BLaER1 treated with 17β-estradiol and CSF1 and Interleukin-3, amounts not matched to agents 10 nM and 100 nM (cell line): ENCODE measurements around the gene E2F7.
"Not testable (repeated sequence)": the region's sequence is repeated elsewhere in the genome, so short reads cannot be mapped to it uniquely, and the experiment has no call there.

Source experiments
- H3K27ac ChIP-seq, 11 experiments: shearing (Covaris generic); formaldehyde crosslinking; 2 replicates each; pipeline ENCODE4 v1.8.1; 2022
- H3K27me3 ChIP-seq, 11 experiments: shearing (Covaris generic); formaldehyde crosslinking; 2 replicates each; pipeline ENCODE4 v1.8.1; 2022
- H3K36me3 ChIP-seq, 11 experiments: shearing (Covaris generic); formaldehyde crosslinking; 2 replicates each; pipeline ENCODE4 v1.8.1; 2022
- H3K4me1 ChIP-seq, 10 experiments: shearing (Covaris generic); formaldehyde crosslinking; 2 replicates each; pipeline ENCODE4 v1.8.1; 2022
- H3K4me2 ChIP-seq, 11 experiments: shearing (Covaris generic); formaldehyde crosslinking; 2 replicates each; pipeline ENCODE4 v1.8.1; 2022
- H3K4me3 ChIP-seq, 10 experiments: shearing (Covaris generic); formaldehyde crosslinking; 2 replicates each; pipeline ENCODE4 v1.8.1; 2022
- H3K9ac ChIP-seq, 11 experiments: shearing (Covaris generic); formaldehyde crosslinking; 2 replicates each; pipeline ENCODE4 v1.8.1; 2022
- H3K9me3 ChIP-seq, 11 experiments: shearing (Covaris generic); formaldehyde crosslinking; replicated peaks in 1 of 11; 2 replicates each; pipeline ENCODE4 v1.8.1; 2022
- H4K20me1 ChIP-seq, 11 experiments: shearing (Covaris generic); formaldehyde crosslinking; 2 replicates each; pipeline ENCODE4 v1.8.1; 2022
- Cebpa-rat ChIP-seq, 11 experiments: shearing (Covaris generic); IDR thresholded peaks; 2 replicates each; pipeline ENCODE4 v1.8.1; 2022

The E2F7 gene

GRCh38 chr12:77099799-77100198 lies 34.4 kb upstream of the E2F7 start:
- Histone ChIP-seq H3K4me3 (no peak overlapping the region), H4K20me1 (no peaks in the 10 kb centered on the region), H3K36me3 (no peaks in the 10 kb centered on the region), H3K27me3 (no peaks in the 10 kb centered on the region), H3K27ac (no peak overlapping the region), H3K9ac (no peak overlapping the region), H3K4me2 (no peak overlapping the region), H3K4me1 (no peaks in the 10 kb centered on the region), H3K9me3 (peaks cover 0 to 18% (median 8%) of the 10 kb centered on the region in 11 experiments; a peak in 12 of 22 replicates)
- no peak for TF ChIP-seq Cebpa-rat (IDR thresholded peaks at IDR 0.05)

DNA sequence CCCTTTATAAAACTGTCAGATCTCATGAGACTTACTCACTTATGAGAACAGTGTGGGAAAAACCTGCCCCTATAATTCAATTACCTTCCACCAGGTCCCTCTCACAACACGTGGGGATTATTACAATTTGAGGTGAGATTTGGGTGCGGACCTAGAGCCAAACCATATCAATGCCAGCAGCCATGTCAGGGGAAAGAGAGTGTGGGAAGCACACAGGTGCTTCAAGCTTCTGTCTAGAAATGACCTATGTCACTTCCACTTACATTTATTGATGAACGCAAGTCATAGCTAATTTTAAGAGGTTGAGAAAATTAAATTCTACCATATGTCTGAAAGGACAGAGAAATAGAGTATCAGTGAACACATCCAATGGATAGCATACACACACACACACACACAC lies 32.5 kb upstream of the E2F7 start:
- Histone ChIP-seq H3K36me3 (no peaks in the 10 kb centered on the region), H3K9ac (no peak overlapping the region), H4K20me1 (no peaks in the 10 kb centered on the region), H3K4me1 (peaks cover 0 to under 1% (median 0%) of the 10 kb centered on the region in 10 experiments; a peak in 1 of 20 replicates), H3K4me2 (no peak overlapping the region), H3K27me3 (no peaks in the 10 kb centered on the region), H3K27ac (no peak overlapping the region), H3K4me3 (no peak overlapping the region), H3K9me3 (peaks cover 0 to 18% (median 8%) of the 10 kb centered on the region in 11 experiments; a peak in 12 of 22 replicates)
- no peak for TF ChIP-seq Cebpa-rat (IDR thresholded peaks at IDR 0.05)

- H3K4me1 ChIP-seq, H3K9ac ChIP-seq, H3K27me3 ChIP-seq, H3K36me3 ChIP-seq, H3K4me3 ChIP-seq, H4K20me1 ChIP-seq, H3K27ac ChIP-seq: not testable (repeated sequence)
- Histone ChIP-seq H3K9me3 (peaks cover 0 to 18% (median 12%) of the 10 kb centered on the region in 11 experiments; a peak in 12 of 22 replicates), H3K4me2 (peak overlapping the region in 2 of 11 experiments; percentile 4 to 21; a peak in 3 of 22 replicates)
Measured at GRCh38 chr12:77092227-77092626, 26.9 kb upstream of the E2F7 start.

- no peak overlapping the region for H3K4me3 ChIP-seq
- H3K9me3 ChIP-seq: peaks cover 0 to 5% (median 0%) of the 10 kb centered on the region in 11 experiments; a peak in 3 of 22 replicates
- TF ChIP-seq Cebpa-rat (IDR thresholded peaks at IDR 0.05): no peak
- H3K9ac ChIP-seq: no peak overlapping the region
- no peak overlapping the region for H3K4me2 ChIP-seq
- peaks cover 0 to 10% (median 0%) of the 10 kb centered on the region in 10 experiments; a peak in 3 of 20 replicates for H3K4me1 ChIP-seq
- no peaks in the 10 kb centered on the region for H4K20me1 ChIP-seq
- H3K27ac ChIP-seq: no peak overlapping the region
- H3K36me3 ChIP-seq: no peaks in the 10 kb centered on the region
- H3K27me3 ChIP-seq: no peaks in the 10 kb centered on the region
Measured at GRCh38 chr12:77089686-77090220, 24.4 kb upstream of the E2F7 start.

- Histone ChIP-seq H3K9ac (no peak overlapping the region), H3K27me3 (no peaks in the 10 kb centered on the region), H3K27ac (no peak overlapping the region), H3K4me3 (no peak overlapping the region), H3K36me3 (no peaks in the 10 kb centered on the region), H4K20me1 (no peaks in the 10 kb centered on the region), H3K9me3 (peaks cover 0 to 5% (median 0%) of the 10 kb centered on the region in 11 experiments; a peak in 3 of 22 replicates), H3K4me2 (no peak overlapping the region), H3K4me1 (peaks cover 0 to 6% (median 0%) of the 10 kb centered on the region in 10 experiments; a peak in 3 of 20 replicates)
- TF ChIP-seq Cebpa-rat (IDR thresholded peaks at IDR 0.05): no peak
Measured at GRCh38 chr12:77087427-77087826, 22.1 kb upstream of the E2F7 start.

- Histone ChIP-seq H3K4me1 (no peaks in the 10 kb centered on the region), H3K4me2 (no peak overlapping the region), H4K20me1 (no peaks in the 10 kb centered on the region), H3K9me3 (peaks cover 0 to 10% (median 0%) of the 10 kb centered on the region in 11 experiments; a peak in 3 of 22 replicates), H3K9ac (no peak overlapping the region), H3K27ac (no peak overlapping the region), H3K36me3 (no peaks in the 10 kb centered on the region), H3K4me3 (no peak overlapping the region), H3K27me3 (no peaks in the 10 kb centered on the region)
- no peak for TF ChIP-seq Cebpa-rat (IDR thresholded peaks at IDR 0.05)
Measured at GRCh38 chr12:77082021-77082420, 16.7 kb upstream of the E2F7 start.

DNA sequence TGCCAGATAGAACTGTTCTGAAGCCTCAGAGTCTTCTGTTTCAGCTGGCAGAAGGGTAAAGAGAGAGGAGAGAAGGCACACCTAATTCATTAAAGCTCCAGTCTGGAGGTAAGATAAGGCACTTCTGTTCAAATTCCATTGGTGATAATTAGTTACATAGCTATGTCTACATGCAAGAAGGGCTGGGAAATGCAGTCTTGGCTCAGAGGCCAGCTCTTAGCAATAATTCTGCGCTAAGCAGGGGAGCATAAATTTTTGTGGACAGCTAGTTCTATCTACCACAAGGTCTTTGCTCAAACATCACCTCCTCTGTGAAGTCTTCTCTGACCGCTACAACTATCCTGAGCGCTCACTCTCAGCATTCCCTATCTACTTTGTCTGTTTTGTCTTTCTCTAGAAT lies 14.3 kb upstream of the E2F7 start:
- H3K4me3 ChIP-seq: no peak overlapping the region
- H3K36me3 ChIP-seq: no peaks in the 10 kb centered on the region
- no peaks in the 10 kb centered on the region for H4K20me1 ChIP-seq
- H3K4me1 ChIP-seq: no peaks in the 10 kb centered on the region
- no peak overlapping the region for H3K9ac ChIP-seq
- peaks cover 0 to 10% (median 0%) of the 10 kb centered on the region in 11 experiments; a peak in 3 of 22 replicates for H3K9me3 ChIP-seq
- TF ChIP-seq Cebpa-rat (IDR thresholded peaks at IDR 0.05): no peak
- no peak overlapping the region for H3K27ac ChIP-seq
- no peaks in the 10 kb centered on the region for H3K27me3 ChIP-seq
- H3K4me2 ChIP-seq: no peak overlapping the region

GRCh38 chr12:77078231-77078630 lies 12.9 kb upstream of the E2F7 start:
- H3K4me1 ChIP-seq: no peaks in the 10 kb centered on the region
- no peaks in the 10 kb centered on the region for H4K20me1 ChIP-seq
- H3K36me3 ChIP-seq: no peaks in the 10 kb centered on the region
- TF ChIP-seq Cebpa-rat (IDR thresholded peaks at IDR 0.05): no peak
- no peak overlapping the region for H3K27ac ChIP-seq
- peaks cover 8 to 17% (median 9%) of the 10 kb centered on the region in 11 experiments; a peak in 20 of 22 replicates for H3K9me3 ChIP-seq
- no peak overlapping the region for H3K4me2 ChIP-seq
- H3K9ac ChIP-seq: no peak overlapping the region
- H3K27me3 ChIP-seq: no peaks in the 10 kb centered on the region
- no peak overlapping the region for H3K4me3 ChIP-seq

DNA sequence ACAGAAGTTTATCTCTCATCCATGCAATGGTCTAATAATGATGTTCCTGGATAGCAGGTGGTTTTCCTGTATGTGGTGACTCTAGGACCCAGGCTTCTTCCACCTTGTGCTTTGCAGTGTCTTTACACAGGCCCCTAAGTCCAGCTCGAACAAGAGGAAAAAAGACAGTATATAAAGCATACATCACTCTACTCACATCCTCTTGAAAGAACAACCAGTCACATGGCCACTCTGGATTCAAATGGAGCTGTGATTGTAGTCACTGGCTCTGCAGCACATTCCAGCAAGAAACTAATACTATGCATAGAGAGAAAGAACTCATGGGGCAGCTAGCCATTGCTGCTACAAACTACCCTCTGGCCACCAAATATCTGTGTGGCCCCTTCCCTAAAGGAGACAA lies 11.5 kb upstream of the E2F7 start:
- TF ChIP-seq Cebpa-rat (IDR thresholded peaks at IDR 0.05): no peak
- Histone ChIP-seq H3K4me2 (no peak overlapping the region), H3K9ac (no peak overlapping the region), H3K9me3 (peaks cover 8 to 17% (median 9%) of the 10 kb centered on the region in 11 experiments; a peak in 20 of 22 replicates), H3K27ac (no peak overlapping the region), H3K4me1 (no peaks in the 10 kb centered on the region), H3K36me3 (no peaks in the 10 kb centered on the region), H3K27me3 (no peaks in the 10 kb centered on the region), H3K4me3 (no peak overlapping the region), H4K20me1 (no peaks in the 10 kb centered on the region)

GRCh38 chr12:77073894-77074293 lies 8.5 kb upstream of the E2F7 start:
- not testable (repeated sequence) for H3K36me3 ChIP-seq, H3K27me3 ChIP-seq, H3K27ac ChIP-seq, H3K4me2 ChIP-seq, H3K4me3 ChIP-seq, H3K9ac ChIP-seq, H4K20me1 ChIP-seq, H3K4me1 ChIP-seq
- peaks cover 8 to 17% (median 9%) of the 10 kb centered on the region in 11 experiments; a peak in 20 of 22 replicates for H3K9me3 ChIP-seq
